ENCODE results near the gene JMJD8. TPM values are rescaled to one million over a fixed set of nuclear protein-coding genes. Genes with fewer than 3 reads are reported as not detected.

Gene JMJD8
- total RNA-seq, 1 experiment from 2014 or later: 73.9 TPM

- no peak for DNase-seq (ENCODE audit: low read depth, low spot score)
- ChIA-PET CTCF (no interaction called here), POLR2A (no interaction called here)
- Histone ChIP-seq H3K27ac (ENCODE audit: low read length) (peak overlapping the region; percentile 34; the same call in 1 of the 2 replicates), H3K36me3 (ENCODE audit: control insufficient read depth, insufficient read depth, low read length) (peaks cover 10% of the 10 kb centered on the region; the same call in 1 of the 2 replicates), H3K9me3 (ENCODE audit: control insufficient read depth, insufficient read depth, low read depth, low read length) (no peaks in the 10 kb centered on the region), H3K27me3 (ENCODE audit: control insufficient read depth, insufficient read depth, low read length) (no peaks in the 10 kb centered on the region), H3K4me3 (ENCODE audit: low read depth in 2 of 2, low read length in 2 of 2) (no peak overlapping the region), H3K4me1 (ENCODE audit: control insufficient read depth, insufficient read depth, low read length) (peaks cover 24% of the 10 kb centered on the region)
- in situ Hi-C loops (cut with HindIII; ENCODE audit: low pct_unique_long_range_greater_than_20kb, low sequenced_read_pairs): no loop called here
- no TSS peak for BruUV-seq (replicated peaks)
- no peak for TF ChIP-seq SIN3A (IDR thresholded peaks at IDR 0.05; ENCODE audit: borderline replicate concordance, insufficient read depth, low read depth, low read length)
- no peak for TF ChIP-seq TCF7L2 (IDR thresholded peaks at IDR 0.05; ENCODE audit: low read depth, low read length)
- no peak for TF ChIP-seq POLR2AphosphoS5 (IDR thresholded peaks at IDR 0.05; ENCODE audit: low read depth, low read length)
- no peak for TF ChIP-seq REST (IDR thresholded peaks at IDR 0.05; ENCODE audit: insufficient read depth in 1 of 2, low read depth in 2 of 2, low read length in 1 of 2)
- intact Hi-C loops (cut with micrococcal nuclease; ENCODE audit: unreplicated experiment): loop anchor here (10.0 kb wide), 1 partner anchor 1090 kb away; the partner anchor contains the start of genes EME2, MRPS34 and NME3
- ATAC-seq: no peak
Observed at GRCh38 chr16:684961-685696, 995 bp upstream of the JMJD8 start.

- no peaks in the 10 kb centered on the region for H3K27me3 ChIP-seq (ENCODE audit: control insufficient read depth, insufficient read depth, low read length)
- TF ChIP-seq CTCF (IDR thresholded peaks at IDR 0.05): no peak
- TF ChIP-seq REST (IDR thresholded peaks at IDR 0.05; ENCODE audit: insufficient read depth in 1 of 2, low read depth in 2 of 2, low read length in 1 of 2): no peak
- TF ChIP-seq SIN3A (IDR thresholded peaks at IDR 0.05; ENCODE audit: borderline replicate concordance, insufficient read depth, low read depth, low read length): no peak
- no peak for TF ChIP-seq TCF7L2 (IDR thresholded peaks at IDR 0.05; ENCODE audit: low read depth, low read length)
- no peak for TF ChIP-seq POLR2AphosphoS5 (IDR thresholded peaks at IDR 0.05; ENCODE audit: low read depth, low read length)
- intact Hi-C loops (cut with micrococcal nuclease; ENCODE audit: unreplicated experiment): loop anchor here (10.0 kb wide), 1 partner anchor 1091 kb away; the partner anchor contains the start of genes EME2, MRPS34 and NME3
- H3K4me1 ChIP-seq (ENCODE audit: control insufficient read depth, insufficient read depth, low read length): peaks cover 18% of the 10 kb centered on the region
- BruUV-seq (replicated peaks): no TSS peak
- ATAC-seq: peak; percentile 7
- in situ Hi-C loops (cut with HindIII; ENCODE audit: low pct_unique_long_range_greater_than_20kb, low sequenced_read_pairs): no loop called here
- H3K36me3 ChIP-seq (ENCODE audit: control insufficient read depth, insufficient read depth, low read length): peaks cover 5% of the 10 kb centered on the region; the same call in 1 of the 2 replicates
- DNase-seq (ENCODE audit: low read depth, low spot score): no peak
- H3K4me3 ChIP-seq (ENCODE audit: low read depth in 2 of 2, low read length in 2 of 2): peak overlapping the region; percentile 66 to 71
- CTCF ChIA-PET: no interaction called here
- POLR2A ChIA-PET: no interaction called here
- H3K9me3 ChIP-seq (ENCODE audit: control insufficient read depth, insufficient read depth, low read depth, low read length): no peaks in the 10 kb centered on the region
- peak overlapping the region; percentile 87 for H3K27ac ChIP-seq (ENCODE audit: low read length)
Observed at GRCh38 chr16:683396-684070, 601 bp downstream of the JMJD8 start.
